HepG2 (cell line): ENCODE results near the gene TEKT5. TPM values are rescaled to one million over a fixed set of nuclear protein-coding genes. Genes with fewer than 3 reads are reported as not detected.

Experiments used
- AGO2 ChIP-seq: fragments of 200-400 bp; formaldehyde crosslinking; optimal IDR thresholded peaks from 2 replicates; pipeline ENCODE3; 2017; ENCODE audit warnings: mild to moderate bottlenecking, low read depth, low read length, moderate library complexity
- CCAR2 ChIP-seq: fragments of 200-400 bp; formaldehyde crosslinking; optimal IDR thresholded peaks from 2 replicates; pipeline ENCODE3; 2018; ENCODE audit warnings: low read depth, mild to moderate bottlenecking, low read length, moderate library complexity
- EEA1 ChIP-seq: sonication (generic); formaldehyde crosslinking; IDR thresholded peaks from 2 replicates; pipeline ENCODE4 v1.5.1; 2020; ENCODE audit warnings: mild to moderate bottlenecking, missing genetic modification reagents, borderline replicate concordance
- GTF3A ChIP-seq: sonication (generic); formaldehyde crosslinking; conservative IDR thresholded peaks from 2 replicates; pipeline ENCODE4 v1.4.0; 2020; ENCODE audit warnings: mild to moderate bottlenecking, missing genetic modification reagents
- HOXD1 ChIP-seq: sonication (generic); formaldehyde crosslinking; IDR thresholded peaks from 2 replicates; pipeline ENCODE4 v1.5.0; 2020; ENCODE audit warnings: missing genetic modification reagents
- KAT8 ChIP-seq: IDR thresholded peaks from 2 replicates; pipeline ENCODE4 v1.6.1; 2016; ENCODE audit warnings: missing genetic modification reagents, missing compliant biosample characterization
- KDM5A ChIP-seq: fragments of 200-600 bp; sonication (generic); IDR thresholded peaks from 2 replicates; pipeline ENCODE4 v1.7.0; 2018; ENCODE audit warnings: antibody characterized with exemption, mild to moderate bottlenecking, low read length, borderline replicate concordance
- KDM6A ChIP-seq: IDR thresholded peaks from 2 replicates; pipeline ENCODE4 v1.6.1; 2016; ENCODE audit warnings: low read depth
- KLF15 ChIP-seq: sonication (generic); formaldehyde crosslinking; IDR thresholded peaks from 2 replicates; pipeline ENCODE4 v1.8.1; 2023; ENCODE audit warnings: borderline replicate concordance, mild to moderate bottlenecking, inconsistent platforms, missing genetic modification reagents, mixed read lengths
- MAFK ChIP-seq, 2 experiments: IDR thresholded peaks in 1 of 2; conservative IDR thresholded peaks in 1 of 2; 2 replicates each; pipeline ENCODE4 v1.6.1; 2011; ENCODE audit warnings: improper control_type of control experiment in 2 of 2, low read length in 2 of 2
- MEIS2 ChIP-seq: sonication (generic); formaldehyde crosslinking; IDR thresholded peaks from 2 replicates; pipeline ENCODE4 v1.9.0; 2021; ENCODE audit warnings: mild to moderate bottlenecking, missing genetic modification reagents
- NFYB ChIP-seq: sonication (generic); formaldehyde crosslinking; IDR thresholded peaks from 2 replicates; pipeline ENCODE4 v1.4.0; 2020; ENCODE audit warnings: missing genetic modification reagents
- PTBP1 ChIP-seq: fragments of 200-400 bp; formaldehyde crosslinking; IDR thresholded peaks from 2 replicates; pipeline ENCODE4 v1.6.1; 2018; ENCODE audit warnings: low read length, low read depth; ENCODE audit not compliant: poor library complexity, severe bottlenecking
- SRF ChIP-seq: IDR thresholded peaks from 2 replicates; pipeline ENCODE4 v1.6.1; 2011; ENCODE audit warnings: mild to moderate bottlenecking, low read depth, low read length, moderate library complexity
- U2AF1 ChIP-seq: fragments of 200-400 bp; formaldehyde crosslinking; optimal IDR thresholded peaks from 2 replicates; pipeline ENCODE3; 2017; ENCODE audit warnings: mild to moderate bottlenecking, low read depth, low read length
- ZFP90 ChIP-seq: sonication (generic); formaldehyde crosslinking; IDR thresholded peaks from 2 replicates; pipeline ENCODE4 v1.8.0; 2022; ENCODE audit warnings: missing genetic modification reagents, mild to moderate bottlenecking, inconsistent platforms, borderline replicate concordance
- ZNF367 ChIP-seq: sonication (generic); formaldehyde crosslinking; IDR thresholded peaks from 2 replicates; pipeline ENCODE4 v1.4.0; 2020; ENCODE audit warnings: missing genetic modification reagents, borderline replicate concordance
- ZNF557 ChIP-seq: sonication (generic); formaldehyde crosslinking; IDR thresholded peaks from 2 replicates; pipeline ENCODE4 v1.4.0; 2020; ENCODE audit warnings: missing genetic modification reagents
- ZNF670 ChIP-seq: sonication (generic); formaldehyde crosslinking; IDR thresholded peaks from 2 replicates; pipeline ENCODE4 v1.8.0; 2022; ENCODE audit warnings: mild to moderate bottlenecking, missing genetic modification reagents, borderline replicate concordance
- polyA plus RNA-seq, 8 experiments: library from polyadenylated mRNA; depleted of rRNA in 3 of 8; stranded (reverse) in 7 of 8; unstranded in 1 of 8; fragments of >200 nt; fragmentation: Illumina TruSeq in 4 of 8; extraction: Trizol in 4 of 8; gene quantifications; 2 replicates each; pipeline versions ENCODE4 v1.2.1 to v1.2.3, GENCODE V29; 2011 to 2016; ENCODE audit warnings: low read depth in 4 of 8, missing spikeins in 1 of 8, mixed read lengths in 1 of 8; ENCODE audit not compliant: insufficient read depth in 1 of 8
- total RNA-seq, 5 experiments: library from RNA; depleted of rRNA; stranded (reverse); fragments of >200 nt; fragmentation: Illumina TruSeq; extraction: Trizol; gene quantifications; 2 replicates each; pipeline ENCODE4 v1.2.3, GENCODE V29; 2016; ENCODE audit warnings: low read depth in 1 of 5
- TF ChIP-seq, protein P1 (sequence below): sonication (generic); formaldehyde crosslinking; IDR thresholded peaks from 2 replicates; pipeline ENCODE4 v1.4.0; 2020; ENCODE audit warnings: mild to moderate bottlenecking, missing genetic modification reagents
- TF ChIP-seq, protein P2 (sequence below): sonication (generic); formaldehyde crosslinking; IDR thresholded peaks from 2 replicates; pipeline ENCODE4 v1.4.0; 2020; ENCODE audit warnings: missing genetic modification reagents
- TF ChIP-seq, protein P3 (sequence below): IDR thresholded peaks from 2 replicates; pipeline ENCODE4 v1.6.1; 2018; ENCODE audit warnings: missing genetic modification reagents, mild to moderate bottlenecking, missing compliant biosample characterization
- TF ChIP-seq, protein P4 (sequence below): sonication (generic); formaldehyde crosslinking; IDR thresholded peaks from 2 replicates; pipeline ENCODE4 v1.9.0; 2022; ENCODE audit warnings: low read depth, missing genetic modification reagents

The TEKT5 gene
- total and polyA plus RNA-seq, 2 of the 13 experiments (the other 11 are each of a cell fraction or from before 2014, with no cell fraction given): 0.16 TPM; not detected in 1

DNA sequence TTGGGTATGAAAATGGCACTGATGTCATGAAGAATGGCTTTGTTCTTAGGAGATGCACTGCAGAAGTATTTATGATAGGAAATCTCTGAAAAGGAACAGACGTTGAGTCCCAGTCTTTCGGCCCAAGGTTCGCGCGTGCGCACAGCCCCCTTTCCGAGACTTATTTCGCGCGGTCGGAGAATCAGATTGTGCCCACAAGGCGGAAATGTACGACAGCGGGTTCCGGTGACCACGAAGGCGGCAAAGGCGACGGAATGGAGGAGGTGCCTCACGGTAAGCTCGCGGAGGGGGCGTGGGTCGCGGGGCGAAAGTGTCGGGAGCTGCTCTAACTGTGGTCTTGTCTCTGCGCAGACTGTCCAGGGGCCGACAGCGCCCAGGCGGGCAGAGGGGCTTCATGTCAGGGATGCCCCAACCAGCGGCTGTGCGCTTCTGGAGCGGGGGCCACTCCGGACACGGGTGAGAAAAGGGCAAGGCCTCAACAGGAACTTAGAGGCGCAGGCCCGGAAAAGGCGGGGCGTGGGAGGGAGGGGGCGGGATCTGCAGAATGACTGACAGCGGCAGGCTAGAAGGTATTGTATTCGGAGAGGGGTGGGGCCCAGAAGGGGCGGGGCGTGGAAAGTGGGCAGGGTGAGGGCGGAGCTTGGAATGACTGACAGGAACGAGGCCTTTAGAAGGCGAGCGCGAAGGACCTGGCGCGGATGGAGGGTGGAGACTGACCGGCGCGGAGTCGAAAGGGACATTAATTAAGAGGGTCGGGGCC, 49.1 kb upstream of the TEKT5 start, which contains the start of gene NUBP1 (continued):
- TF ChIP-seq ZNF367 (CRISPR knock-in tag) (no peak), KDM5A (peak; percentile 84; the same call in 1 of the 2 replicates), CCAR2 (no peak), NFYB (CRISPR knock-in tag) (peak; percentile 30; the same call in 1 of the 2 replicates), MEIS2 (CRISPR knock-in tag) (peak; percentile 82; the same call in 1 of the 2 replicates), AGO2 (peak; percentile 98), U2AF1 (peak; percentile 93), KLF15 (CRISPR knock-in tag) (peak; percentile 93; the same call in 1 of the 2 replicates), HOXD1 (CRISPR knock-in tag) (0 out of 2 replicates have a peak, but pooled peaks have one; percentile 51), GTF3A (peak; percentile 91; the same call in 1 of the 2 replicates), EEA1 (peak; percentile 98), KAT8 (CRISPR knock-in tag) (peak; percentile 97), MAFK (conservative IDR thresholded peaks at IDR 0.05 in 1 of 2, IDR thresholded peaks at IDR 0.05 in 1 of 2; ENCODE audit: low read length in 2 of 2) (peak; percentile 65 to 71), ZFP90 (CRISPR knock-in tag) (peak; percentile 98), ZNF670 (CRISPR knock-in tag) (peak; percentile 96), ZNF557 (CRISPR knock-in tag) (peak; percentile 94), KDM6A (CRISPR knock-in tag) (no peak; the same call in 1 of the 2 replicates), SRF (no peak), PTBP1 (peak; percentile 80)
- TF ChIP-seq, protein P1, sequence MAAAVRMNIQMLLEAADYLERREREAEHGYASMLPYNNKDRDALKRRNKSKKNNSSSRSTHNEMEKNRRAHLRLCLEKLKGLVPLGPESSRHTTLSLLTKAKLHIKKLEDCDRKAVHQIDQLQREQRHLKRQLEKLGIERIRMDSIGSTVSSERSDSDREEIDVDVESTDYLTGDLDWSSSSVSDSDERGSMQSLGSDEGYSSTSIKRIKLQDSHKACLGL (CRISPR knock-in tag): peak; percentile 95
- TF ChIP-seq, protein P2, sequence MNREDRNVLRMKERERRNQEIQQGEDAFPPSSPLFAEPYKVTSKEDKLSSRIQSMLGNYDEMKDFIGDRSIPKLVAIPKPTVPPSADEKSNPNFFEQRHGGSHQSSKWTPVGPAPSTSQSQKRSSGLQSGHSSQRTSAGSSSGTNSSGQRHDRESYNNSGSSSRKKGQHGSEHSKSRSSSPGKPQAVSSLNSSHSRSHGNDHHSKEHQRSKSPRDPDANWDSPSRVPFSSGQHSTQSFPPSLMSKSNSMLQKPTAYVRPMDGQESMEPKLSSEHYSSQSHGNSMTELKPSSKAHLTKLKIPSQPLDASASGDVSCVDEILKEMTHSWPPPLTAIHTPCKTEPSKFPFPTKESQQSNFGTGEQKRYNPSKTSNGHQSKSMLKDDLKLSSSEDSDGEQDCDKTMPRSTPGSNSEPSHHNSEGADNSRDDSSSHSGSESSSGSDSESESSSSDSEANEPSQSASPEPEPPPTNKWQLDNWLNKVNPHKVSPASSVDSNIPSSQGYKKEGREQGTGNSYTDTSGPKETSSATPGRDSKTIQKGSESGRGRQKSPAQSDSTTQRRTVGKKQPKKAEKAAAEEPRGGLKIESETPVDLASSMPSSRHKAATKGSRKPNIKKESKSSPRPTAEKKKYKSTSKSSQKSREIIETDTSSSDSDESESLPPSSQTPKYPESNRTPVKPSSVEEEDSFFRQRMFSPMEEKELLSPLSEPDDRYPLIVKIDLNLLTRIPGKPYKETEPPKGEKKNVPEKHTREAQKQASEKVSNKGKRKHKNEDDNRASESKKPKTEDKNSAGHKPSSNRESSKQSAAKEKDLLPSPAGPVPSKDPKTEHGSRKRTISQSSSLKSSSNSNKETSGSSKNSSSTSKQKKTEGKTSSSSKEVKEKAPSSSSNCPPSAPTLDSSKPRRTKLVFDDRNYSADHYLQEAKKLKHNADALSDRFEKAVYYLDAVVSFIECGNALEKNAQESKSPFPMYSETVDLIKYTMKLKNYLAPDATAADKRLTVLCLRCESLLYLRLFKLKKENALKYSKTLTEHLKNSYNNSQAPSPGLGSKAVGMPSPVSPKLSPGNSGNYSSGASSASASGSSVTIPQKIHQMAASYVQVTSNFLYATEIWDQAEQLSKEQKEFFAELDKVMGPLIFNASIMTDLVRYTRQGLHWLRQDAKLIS (CRISPR knock-in tag): no peak
- TF ChIP-seq, protein P3, sequence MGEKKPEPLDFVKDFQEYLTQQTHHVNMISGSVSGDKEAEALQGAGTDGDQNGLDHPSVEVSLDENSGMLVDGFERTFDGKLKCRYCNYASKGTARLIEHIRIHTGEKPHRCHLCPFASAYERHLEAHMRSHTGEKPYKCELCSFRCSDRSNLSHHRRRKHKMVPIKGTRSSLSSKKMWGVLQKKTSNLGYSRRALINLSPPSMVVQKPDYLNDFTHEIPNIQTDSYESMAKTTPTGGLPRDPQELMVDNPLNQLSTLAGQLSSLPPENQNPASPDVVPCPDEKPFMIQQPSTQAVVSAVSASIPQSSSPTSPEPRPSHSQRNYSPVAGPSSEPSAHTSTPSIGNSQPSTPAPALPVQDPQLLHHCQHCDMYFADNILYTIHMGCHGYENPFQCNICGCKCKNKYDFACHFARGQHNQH (CRISPR knock-in tag): peak; percentile 95
- TF ChIP-seq, protein P4, sequence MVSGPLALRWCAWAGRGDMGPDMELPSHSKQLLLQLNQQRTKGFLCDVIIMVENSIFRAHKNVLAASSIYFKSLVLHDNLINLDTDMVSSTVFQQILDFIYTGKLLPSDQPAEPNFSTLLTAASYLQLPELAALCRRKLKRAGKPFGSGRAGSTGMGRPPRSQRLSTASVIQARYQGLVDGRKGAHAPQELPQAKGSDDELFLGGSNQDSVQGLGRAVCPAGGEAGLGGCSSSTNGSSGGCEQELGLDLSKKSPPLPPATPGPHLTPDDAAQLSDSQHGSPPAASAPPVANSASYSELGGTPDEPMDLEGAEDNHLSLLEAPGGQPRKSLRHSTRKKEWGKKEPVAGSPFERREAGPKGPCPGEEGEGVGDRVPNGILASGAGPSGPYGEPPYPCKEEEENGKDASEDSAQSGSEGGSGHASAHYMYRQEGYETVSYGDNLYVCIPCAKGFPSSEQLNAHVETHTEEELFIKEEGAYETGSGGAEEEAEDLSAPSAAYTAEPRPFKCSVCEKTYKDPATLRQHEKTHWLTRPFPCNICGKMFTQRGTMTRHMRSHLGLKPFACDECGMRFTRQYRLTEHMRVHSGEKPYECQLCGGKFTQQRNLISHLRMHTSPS (CRISPR knock-in tag): peak; percentile 61; the same call in 1 of the 2 replicates
